Fibroblast of lung (primary cell): ENCODE results near the gene STX3. TPM values are rescaled to one million over a fixed set of nuclear protein-coding genes. Genes with fewer than 3 reads are reported as not detected.

Source experiments
- DNase-seq, 2 donors: peaks; one replicate each; pipeline versions ENCODE4 v3.0.0 to v3.0.0-alpha.2; 2010; ENCODE audit warnings: low read depth in 2 of 2
- H2AFZ ChIP-seq: 2 replicates; pipeline ENCODE4 v1.5.1; 2012; ENCODE audit warnings: low read length, control low read depth, inconsistent platforms
- H3K27ac ChIP-seq: 2 replicates; pipeline ENCODE4 v1.5.1; 2011; ENCODE audit warnings: low read length, control low read depth; ENCODE audit not compliant: insufficient read depth
- H3K27me3 ChIP-seq: 2 replicates; pipeline ENCODE4 v1.5.1; 2011; ENCODE audit warnings: mild to moderate bottlenecking, low read length; ENCODE audit not compliant: control insufficient read depth, insufficient read depth
- H3K36me3 ChIP-seq: 2 replicates; pipeline ENCODE4 v1.5.1; 2011; ENCODE audit warnings: low read length; ENCODE audit not compliant: control insufficient read depth, insufficient read depth
- H3K4me1 ChIP-seq: 2 replicates; pipeline ENCODE4 v1.5.1; 2011; ENCODE audit warnings: low read length; ENCODE audit not compliant: control insufficient read depth, insufficient read depth; ENCODE audit errors: extremely low read depth
- H3K4me2 ChIP-seq: 2 replicates; pipeline ENCODE4 v1.5.1; 2011; ENCODE audit warnings: low read length, control low read depth; ENCODE audit not compliant: insufficient read depth; ENCODE audit errors: extremely low read depth
- H3K4me3 ChIP-seq, 4 experiments: fragments of 200-600 bp in 1 of 4; sonication (generic) in 1 of 4; replicated peaks in 1 of 4; 2 replicates each; pipeline ENCODE4 v1.5.1; 2011 to 2016; ENCODE audit warnings: low read length in 4 of 4, low read depth in 3 of 4, mild to moderate bottlenecking in 3 of 4, control low read depth in 2 of 4, inconsistent platforms in 1 of 4, mixed read lengths in 1 of 4; ENCODE audit not compliant: insufficient read depth in 1 of 4; ENCODE audit errors: control extremely low read depth in 1 of 4
- H3K79me2 ChIP-seq: 2 replicates; pipeline ENCODE4 v1.5.1; 2012; ENCODE audit warnings: mild to moderate bottlenecking, low read length, inconsistent platforms; ENCODE audit not compliant: control insufficient read depth, insufficient read depth
- H3K9ac ChIP-seq: 2 replicates; pipeline ENCODE4 v1.5.1; 2011; ENCODE audit warnings: mild to moderate bottlenecking, low read length, control low read depth; ENCODE audit not compliant: insufficient read depth
- H3K9me3 ChIP-seq: 2 replicates; pipeline ENCODE4 v1.5.1; 2012; ENCODE audit warnings: low read depth, low read length; ENCODE audit not compliant: control insufficient read depth, insufficient read depth
- H4K20me1 ChIP-seq: 2 replicates; pipeline ENCODE4 v1.5.1; 2011; ENCODE audit warnings: low read length; ENCODE audit not compliant: control insufficient read depth, insufficient read depth; ENCODE audit errors: extremely low read depth
- EZH2 ChIP-seq: IDR thresholded peaks from 2 replicates; pipeline ENCODE4 v1.5.1; 2012; ENCODE audit warnings: low read length, control low read depth, mild to moderate bottlenecking; ENCODE audit errors: missing control alignments
- polyA plus RNA-seq, 2 donors: library from polyadenylated mRNA; depleted of rRNA in 1 of 2; stranded (reverse) in 1 of 2; unstranded in 1 of 2; fragments of >200 nt; gene quantifications; 2 replicates each; pipeline ENCODE4 v1.2.1, GENCODE V29; 2011 to 2012; ENCODE audit warnings: missing spikeins in 1 of 2
- total RNA-seq: library from RNA; depleted of rRNA; stranded (reverse); fragments of >200 nt; gene quantifications from 2 replicates; pipeline ENCODE4 v1.2.1, GENCODE V29; 2014
- TF ChIP-seq, protein P1 (sequence below), 2 donors: IDR thresholded peaks in 1 of 2; conservative IDR thresholded peaks in 1 of 2; 1 replicate in 1 of 2; 2 replicates in 1 of 2; pipeline ENCODE4 v1.5.1; 2011 to 2012; ENCODE audit warnings: low read length in 2 of 2, control low read depth in 1 of 2, inconsistent platforms in 1 of 2, low read depth in 1 of 2, mild to moderate bottlenecking in 1 of 2

The STX3 gene
- total and polyA plus RNA-seq, 2 donors (not counting 1 experiment from before 2014, with no cell fraction given), result 19.0 to 21.9 TPM

DNA sequence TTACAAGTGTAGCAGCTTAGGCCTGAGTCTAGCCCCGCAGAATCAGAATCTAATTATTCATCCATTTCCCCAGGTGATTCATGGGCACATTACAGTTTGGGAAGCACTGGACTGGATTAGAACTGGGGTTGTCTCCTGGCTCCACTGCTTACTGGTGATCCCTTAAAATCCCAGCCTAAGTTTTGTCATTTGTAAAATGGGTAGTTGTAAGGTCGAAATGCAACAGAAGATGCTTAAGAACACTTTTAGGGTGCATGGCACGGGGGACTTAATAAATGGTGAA, 1.3 kb downstream of the STX3 start:
- peak in 1 of 2 donors; percentile 45 for DNase-seq
- no peak overlapping the region for H2AFZ ChIP-seq
- H3K4me1 ChIP-seq, result peaks cover 2% of the 10 kb centered on the region
- H3K27ac ChIP-seq, result no peak overlapping the region
- no peaks in the 10 kb centered on the region for H4K20me1 ChIP-seq
- no peaks in the 10 kb centered on the region for H3K27me3 ChIP-seq
- H3K4me2 ChIP-seq, result peak overlapping the region; percentile 34
- no peak overlapping the region for H3K9ac ChIP-seq
- no peaks in the 10 kb centered on the region for H3K36me3 ChIP-seq
- H3K4me3 ChIP-seq, result peak overlapping the region in 3 of 4 experiments; percentile 41 to 88 (median 88)
- H3K79me2 ChIP-seq, result peaks cover 17% of the 10 kb centered on the region
- no peaks in the 10 kb centered on the region for H3K9me3 ChIP-seq
- TF ChIP-seq, protein P1, sequence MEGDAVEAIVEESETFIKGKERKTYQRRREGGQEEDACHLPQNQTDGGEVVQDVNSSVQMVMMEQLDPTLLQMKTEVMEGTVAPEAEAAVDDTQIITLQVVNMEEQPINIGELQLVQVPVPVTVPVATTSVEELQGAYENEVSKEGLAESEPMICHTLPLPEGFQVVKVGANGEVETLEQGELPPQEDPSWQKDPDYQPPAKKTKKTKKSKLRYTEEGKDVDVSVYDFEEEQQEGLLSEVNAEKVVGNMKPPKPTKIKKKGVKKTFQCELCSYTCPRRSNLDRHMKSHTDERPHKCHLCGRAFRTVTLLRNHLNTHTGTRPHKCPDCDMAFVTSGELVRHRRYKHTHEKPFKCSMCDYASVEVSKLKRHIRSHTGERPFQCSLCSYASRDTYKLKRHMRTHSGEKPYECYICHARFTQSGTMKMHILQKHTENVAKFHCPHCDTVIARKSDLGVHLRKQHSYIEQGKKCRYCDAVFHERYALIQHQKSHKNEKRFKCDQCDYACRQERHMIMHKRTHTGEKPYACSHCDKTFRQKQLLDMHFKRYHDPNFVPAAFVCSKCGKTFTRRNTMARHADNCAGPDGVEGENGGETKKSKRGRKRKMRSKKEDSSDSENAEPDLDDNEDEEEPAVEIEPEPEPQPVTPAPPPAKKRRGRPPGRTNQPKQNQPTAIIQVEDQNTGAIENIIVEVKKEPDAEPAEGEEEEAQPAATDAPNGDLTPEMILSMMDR (conservative IDR thresholded peaks at IDR 0.05 in 1 of 2, IDR thresholded peaks at IDR 0.05 in 1 of 2; ENCODE audit: low read depth in 1 of 2, low read length in 2 of 2), result no peak
- no peak for TF ChIP-seq EZH2

DNA sequence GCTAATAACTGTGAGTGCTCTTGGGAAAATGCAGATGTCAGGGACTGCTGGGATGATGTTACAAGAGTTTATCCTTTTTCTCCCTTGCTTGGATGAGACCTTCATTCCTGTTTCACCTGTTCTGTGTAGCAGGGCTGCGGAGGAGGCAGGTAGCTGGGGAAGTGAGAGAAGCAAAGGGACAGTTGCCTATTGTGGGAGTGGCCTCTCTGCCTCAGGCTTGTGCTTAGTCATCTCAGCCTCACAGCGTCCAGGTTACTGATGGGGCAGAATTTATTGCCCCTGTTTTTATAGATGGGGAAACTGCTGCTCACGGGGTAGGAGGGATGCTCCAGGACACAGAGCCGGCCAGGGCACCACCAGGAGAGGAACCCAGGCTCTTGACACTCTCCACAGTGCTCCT, 1.7 kb downstream of the STX3 start:
- H3K4me2 ChIP-seq, result peak overlapping the region; percentile 34
- H3K4me3 ChIP-seq, result peak overlapping the region in 2 of 4 experiments; percentile 41 to 88

DNA sequence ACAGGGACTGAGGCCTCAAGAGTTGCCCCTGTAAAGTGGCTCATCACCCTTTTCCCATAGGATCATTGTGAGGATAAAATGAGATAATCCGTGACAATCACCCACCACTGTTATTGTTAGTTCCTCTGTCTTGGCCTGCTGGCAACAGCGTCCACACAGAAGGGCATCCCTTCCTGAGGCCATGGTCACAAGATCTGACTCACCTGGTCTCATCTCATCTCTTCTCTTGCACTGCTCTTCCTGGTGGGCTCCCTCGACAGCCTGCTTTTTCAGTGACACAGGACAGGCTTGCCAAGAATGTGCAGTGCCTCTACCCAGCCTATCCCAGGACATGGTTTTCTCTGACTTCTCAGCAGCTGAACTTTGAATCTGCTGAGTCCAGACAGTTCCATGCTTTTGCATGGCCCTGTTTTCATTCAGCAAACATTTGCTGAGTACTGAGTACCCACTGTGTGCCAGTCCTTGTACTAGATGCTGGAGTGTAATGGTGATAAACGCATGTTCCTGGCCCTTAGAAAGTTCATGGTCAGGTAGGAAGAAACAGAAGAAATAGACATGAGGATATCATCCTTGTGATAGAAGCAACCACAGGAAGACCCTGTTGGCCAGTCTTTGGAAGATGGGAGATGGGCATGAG, 3.3 kb downstream of the STX3 start:
- no peak overlapping the region for H2AFZ ChIP-seq
- H3K27ac ChIP-seq, result no peak overlapping the region
- peaks cover 19% of the 10 kb centered on the region for H3K79me2 ChIP-seq
- no peak for DNase-seq
- H3K36me3 ChIP-seq, result no peaks in the 10 kb centered on the region
- no peak overlapping the region for H3K9ac ChIP-seq
- H3K27me3 ChIP-seq, result no peaks in the 10 kb centered on the region
- H3K4me1 ChIP-seq, result peaks cover 2% of the 10 kb centered on the region
- no peak overlapping the region for H3K4me2 ChIP-seq
- no peaks in the 10 kb centered on the region for H4K20me1 ChIP-seq
- no peaks in the 10 kb centered on the region for H3K9me3 ChIP-seq
- TF ChIP-seq, protein P1 (conservative IDR thresholded peaks at IDR 0.05 in 1 of 2, IDR thresholded peaks at IDR 0.05 in 1 of 2; ENCODE audit: low read depth in 1 of 2, low read length in 2 of 2), result no peak
- TF ChIP-seq EZH2, result no peak
- H3K4me3 ChIP-seq, result no peak overlapping the region

More for the DNA sequence above, 1.7 kb downstream of the STX3 start:
- peaks cover 18% of the 10 kb centered on the region for H3K79me2 ChIP-seq
- peaks cover 2% of the 10 kb centered on the region for H3K4me1 ChIP-seq
- no peak overlapping the region for H3K27ac ChIP-seq
- no peak overlapping the region for H3K9ac ChIP-seq
- no peaks in the 10 kb centered on the region for H4K20me1 ChIP-seq
- H3K9me3 ChIP-seq, result no peaks in the 10 kb centered on the region
- no peaks in the 10 kb centered on the region for H3K36me3 ChIP-seq
- peak in 1 of 2 donors; percentile 20 for DNase-seq
- H3K27me3 ChIP-seq, result no peaks in the 10 kb centered on the region
- TF ChIP-seq EZH2, result no peak
- TF ChIP-seq, protein P1 (conservative IDR thresholded peaks at IDR 0.05 in 1 of 2, IDR thresholded peaks at IDR 0.05 in 1 of 2; ENCODE audit: low read depth in 1 of 2, low read length in 2 of 2), result no peak
- H2AFZ ChIP-seq, result no peak overlapping the region
